LNCAP (cell line): ENCODE data around the gene CLC.

Experiments used
- TF ChIP-seq, protein P1 (sequence below): fragments of 450-650 bp; IDR thresholded peaks from 2 replicates; pipeline ENCODE4 v1.5.1; 2017; ENCODE audit warnings: mild to moderate bottlenecking

Gene CLC

DNA sequence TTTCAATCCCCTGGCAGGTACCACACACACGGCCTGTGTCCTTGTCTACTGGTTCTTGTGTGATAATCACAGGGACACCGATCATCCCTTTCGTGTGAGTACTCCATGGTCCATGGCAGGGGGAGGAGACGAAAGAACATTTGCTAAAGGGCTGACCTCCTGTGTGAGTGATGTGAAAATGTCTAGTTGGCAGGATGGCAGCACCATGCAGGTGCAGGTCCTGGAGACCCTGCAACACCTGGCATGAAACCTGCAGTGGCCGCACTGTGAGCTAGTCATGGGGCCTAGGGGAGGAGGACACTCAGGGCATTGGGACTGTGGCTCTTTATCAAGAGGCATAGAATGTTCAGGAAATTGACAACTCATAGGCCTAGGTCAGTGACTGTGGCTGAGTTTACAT, 56.4 kb downstream of the CLC start:
- TF ChIP-seq, protein P1, sequence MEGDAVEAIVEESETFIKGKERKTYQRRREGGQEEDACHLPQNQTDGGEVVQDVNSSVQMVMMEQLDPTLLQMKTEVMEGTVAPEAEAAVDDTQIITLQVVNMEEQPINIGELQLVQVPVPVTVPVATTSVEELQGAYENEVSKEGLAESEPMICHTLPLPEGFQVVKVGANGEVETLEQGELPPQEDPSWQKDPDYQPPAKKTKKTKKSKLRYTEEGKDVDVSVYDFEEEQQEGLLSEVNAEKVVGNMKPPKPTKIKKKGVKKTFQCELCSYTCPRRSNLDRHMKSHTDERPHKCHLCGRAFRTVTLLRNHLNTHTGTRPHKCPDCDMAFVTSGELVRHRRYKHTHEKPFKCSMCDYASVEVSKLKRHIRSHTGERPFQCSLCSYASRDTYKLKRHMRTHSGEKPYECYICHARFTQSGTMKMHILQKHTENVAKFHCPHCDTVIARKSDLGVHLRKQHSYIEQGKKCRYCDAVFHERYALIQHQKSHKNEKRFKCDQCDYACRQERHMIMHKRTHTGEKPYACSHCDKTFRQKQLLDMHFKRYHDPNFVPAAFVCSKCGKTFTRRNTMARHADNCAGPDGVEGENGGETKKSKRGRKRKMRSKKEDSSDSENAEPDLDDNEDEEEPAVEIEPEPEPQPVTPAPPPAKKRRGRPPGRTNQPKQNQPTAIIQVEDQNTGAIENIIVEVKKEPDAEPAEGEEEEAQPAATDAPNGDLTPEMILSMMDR: no peak
